HepG2 (cell line): ENCODE results near the gene RUFY2. TPM values are rescaled to one million over a fixed set of nuclear protein-coding genes. Genes with fewer than 3 reads are reported as not detected.

ENCODE experiments used
- AKAP8 ChIP-seq: sonication (generic); formaldehyde crosslinking; IDR thresholded peaks from 2 replicates; pipeline ENCODE4 v1.5.1; 2020; ENCODE audit warnings: mild to moderate bottlenecking, missing genetic modification reagents
- ATF7 ChIP-seq, 2 experiments: fragments of 450-650 bp in 1 of 2; sonication (generic) in 1 of 2; formaldehyde crosslinking in 1 of 2; IDR thresholded peaks; 2 replicates each; pipeline versions ENCODE4 v1.4.0 to v1.6.1; 2016 to 2020; ENCODE audit warnings: antibody characterized with exemption in 1 of 2, mild to moderate bottlenecking in 1 of 2, missing genetic modification reagents in 1 of 2
- BHLHE40 ChIP-seq: IDR thresholded peaks from 2 replicates; pipeline ENCODE4 v1.6.1; 2011; ENCODE audit warnings: low read length, improper control_type of control experiment
- CHD4 ChIP-seq: fragments of 200-600 bp; sonication (generic); IDR thresholded peaks from 2 replicates; pipeline ENCODE4 v1.7.0; 2017; ENCODE audit warnings: mild to moderate bottlenecking, low read length, borderline replicate concordance
- EEA1 ChIP-seq: sonication (generic); formaldehyde crosslinking; IDR thresholded peaks from 2 replicates; pipeline ENCODE4 v1.5.1; 2020; ENCODE audit warnings: mild to moderate bottlenecking, missing genetic modification reagents, borderline replicate concordance
- HMGA1 ChIP-seq: sonication (generic); formaldehyde crosslinking; conservative IDR thresholded peaks from 2 replicates; pipeline ENCODE4 v1.4.0; 2020; ENCODE audit warnings: missing genetic modification reagents
- KLF16 ChIP-seq, 2 experiments: sonication (generic) in 1 of 2; formaldehyde crosslinking in 1 of 2; IDR thresholded peaks; 2 replicates each; pipeline versions ENCODE4 v1.6.1 to v1.8.0; 2016 to 2023; ENCODE audit warnings: missing genetic modification reagents in 2 of 2, missing compliant biosample characterization in 1 of 2
- NFKBIZ ChIP-seq: IDR thresholded peaks from 2 replicates; pipeline ENCODE4 v1.6.1; 2018; ENCODE audit warnings: missing genetic modification reagents, missing compliant biosample characterization
- ZBTB1 ChIP-seq: sonication (generic); formaldehyde crosslinking; IDR thresholded peaks from 2 replicates; pipeline ENCODE4 v1.4.0; 2020; ENCODE audit warnings: missing genetic modification reagents, borderline replicate concordance
- ZFP82 ChIP-seq: sonication (generic); formaldehyde crosslinking; IDR thresholded peaks from 2 replicates; pipeline ENCODE4 v1.5.1; 2020; ENCODE audit warnings: mild to moderate bottlenecking, missing genetic modification reagents, borderline replicate concordance
- ZIK1 ChIP-seq: sonication (generic); formaldehyde crosslinking; IDR thresholded peaks from 2 replicates; pipeline ENCODE4 v1.5.0; 2020; ENCODE audit warnings: mild to moderate bottlenecking, low read depth, missing genetic modification reagents, borderline replicate concordance
- ZNF34 ChIP-seq: sonication (generic); formaldehyde crosslinking; IDR thresholded peaks from 2 replicates; pipeline ENCODE4 v1.4.0; 2020; ENCODE audit warnings: mild to moderate bottlenecking, missing genetic modification reagents, borderline replicate concordance
- ZNF772 ChIP-seq: sonication (generic); formaldehyde crosslinking; IDR thresholded peaks from 2 replicates; pipeline ENCODE4 v1.5.0; 2020; ENCODE audit warnings: mild to moderate bottlenecking, missing genetic modification reagents
- ZNF83 ChIP-seq: sonication (generic); formaldehyde crosslinking; IDR thresholded peaks from 2 replicates; pipeline ENCODE4 v1.4.0; 2020; ENCODE audit warnings: missing genetic modification reagents, mild to moderate bottlenecking, borderline replicate concordance
- polyA plus RNA-seq, 8 experiments: library from polyadenylated mRNA; depleted of rRNA in 3 of 8; stranded (reverse) in 7 of 8; unstranded in 1 of 8; fragments of >200 nt; fragmentation: Illumina TruSeq in 4 of 8; extraction: Trizol in 4 of 8; gene quantifications; 2 replicates each; pipeline versions ENCODE4 v1.2.1 to v1.2.3, GENCODE V29; 2011 to 2016; ENCODE audit warnings: low read depth in 4 of 8, missing spikeins in 1 of 8, mixed read lengths in 1 of 8; ENCODE audit not compliant: insufficient read depth in 1 of 8
- total RNA-seq, 5 experiments: library from RNA; depleted of rRNA; stranded (reverse); fragments of >200 nt; fragmentation: Illumina TruSeq; extraction: Trizol; gene quantifications; 2 replicates each; pipeline ENCODE4 v1.2.3, GENCODE V29; 2016; ENCODE audit warnings: low read depth in 1 of 5
- TF ChIP-seq, protein P1 (sequence below): sonication (generic); formaldehyde crosslinking; IDR thresholded peaks from 2 replicates; pipeline ENCODE4 v1.4.0; 2020; ENCODE audit warnings: missing genetic modification reagents
- TF ChIP-seq, protein P2 (sequence below): sonication (generic); formaldehyde crosslinking; IDR thresholded peaks from 2 replicates; pipeline ENCODE4 v1.5.0; 2020; ENCODE audit warnings: missing genetic modification reagents
- TF ChIP-seq, protein P3 (sequence below): sonication (generic); formaldehyde crosslinking; IDR thresholded peaks from 2 replicates; pipeline ENCODE4 v1.5.1; 2020; ENCODE audit warnings: mild to moderate bottlenecking, missing genetic modification reagents, borderline replicate concordance

Gene RUFY2
- total and polyA plus RNA-seq, 2 of the 13 experiments (the other 11 are each of a cell fraction or from before 2014, with no cell fraction given) = 10.1 to 16.1 TPM

- TF ChIP-seq NFKBIZ (CRISPR knock-in tag) (no peak), ZNF83 (no peak), HMGA1 (CRISPR knock-in tag) (no peak), BHLHE40 (no peak), ATF7 (IDR thresholded peaks at IDR 0.05) (no peak), ATF7 (CRISPR knock-in tag; IDR thresholded peaks at IDR 0.05) (no peak), ZFP82 (no peak), AKAP8 (peak; percentile 84), ZNF34 (CRISPR knock-in tag) (no peak; the same call in 1 of the 2 replicates), KLF16 (CRISPR knock-in tag; IDR thresholded peaks at IDR 0.05) (no peak), ZIK1 (peak; percentile 39; the same call in 1 of the 2 replicates), ZBTB1 (CRISPR knock-in tag) (no peak), CHD4 (no peak), ZNF772 (peak; percentile 35; the same call in 1 of the 2 replicates), EEA1 (peak; percentile 73; the same call in 1 of the 2 replicates)
- TF ChIP-seq, protein P1, sequence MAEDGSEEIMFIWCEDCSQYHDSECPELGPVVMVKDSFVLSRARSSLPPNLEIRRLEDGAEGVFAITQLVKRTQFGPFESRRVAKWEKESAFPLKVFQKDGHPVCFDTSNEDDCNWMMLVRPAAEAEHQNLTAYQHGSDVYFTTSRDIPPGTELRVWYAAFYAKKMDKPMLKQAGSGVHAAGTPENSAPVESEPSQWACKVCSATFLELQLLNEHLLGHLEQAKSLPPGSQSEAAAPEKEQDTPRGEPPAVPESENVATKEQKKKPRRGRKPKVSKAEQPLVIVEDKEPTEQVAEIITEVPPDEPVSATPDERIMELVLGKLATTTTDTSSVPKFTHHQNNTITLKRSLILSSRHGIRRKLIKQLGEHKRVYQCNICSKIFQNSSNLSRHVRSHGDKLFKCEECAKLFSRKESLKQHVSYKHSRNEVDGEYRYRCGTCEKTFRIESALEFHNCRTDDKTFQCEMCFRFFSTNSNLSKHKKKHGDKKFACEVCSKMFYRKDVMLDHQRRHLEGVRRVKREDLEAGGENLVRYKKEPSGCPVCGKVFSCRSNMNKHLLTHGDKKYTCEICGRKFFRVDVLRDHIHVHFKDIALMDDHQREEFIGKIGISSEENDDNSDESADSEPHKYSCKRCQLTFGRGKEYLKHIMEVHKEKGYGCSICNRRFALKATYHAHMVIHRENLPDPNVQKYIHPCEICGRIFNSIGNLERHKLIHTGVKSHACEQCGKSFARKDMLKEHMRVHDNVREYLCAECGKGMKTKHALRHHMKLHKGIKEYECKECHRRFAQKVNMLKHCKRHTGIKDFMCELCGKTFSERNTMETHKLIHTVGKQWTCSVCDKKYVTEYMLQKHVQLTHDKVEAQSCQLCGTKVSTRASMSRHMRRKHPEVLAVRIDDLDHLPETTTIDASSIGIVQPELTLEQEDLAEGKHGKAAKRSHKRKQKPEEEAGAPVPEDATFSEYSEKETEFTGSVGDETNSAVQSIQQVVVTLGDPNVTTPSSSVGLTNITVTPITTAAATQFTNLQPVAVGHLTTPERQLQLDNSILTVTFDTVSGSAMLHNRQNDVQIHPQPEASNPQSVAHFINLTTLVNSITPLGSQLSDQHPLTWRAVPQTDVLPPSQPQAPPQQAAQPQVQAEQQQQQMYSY = no peak
- TF ChIP-seq, protein P2, sequence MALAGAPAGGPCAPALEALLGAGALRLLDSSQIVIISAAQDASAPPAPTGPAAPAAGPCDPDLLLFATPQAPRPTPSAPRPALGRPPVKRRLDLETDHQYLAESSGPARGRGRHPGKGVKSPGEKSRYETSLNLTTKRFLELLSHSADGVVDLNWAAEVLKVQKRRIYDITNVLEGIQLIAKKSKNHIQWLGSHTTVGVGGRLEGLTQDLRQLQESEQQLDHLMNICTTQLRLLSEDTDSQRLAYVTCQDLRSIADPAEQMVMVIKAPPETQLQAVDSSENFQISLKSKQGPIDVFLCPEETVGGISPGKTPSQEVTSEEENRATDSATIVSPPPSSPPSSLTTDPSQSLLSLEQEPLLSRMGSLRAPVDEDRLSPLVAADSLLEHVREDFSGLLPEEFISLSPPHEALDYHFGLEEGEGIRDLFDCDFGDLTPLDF = no peak
- TF ChIP-seq, protein P3, sequence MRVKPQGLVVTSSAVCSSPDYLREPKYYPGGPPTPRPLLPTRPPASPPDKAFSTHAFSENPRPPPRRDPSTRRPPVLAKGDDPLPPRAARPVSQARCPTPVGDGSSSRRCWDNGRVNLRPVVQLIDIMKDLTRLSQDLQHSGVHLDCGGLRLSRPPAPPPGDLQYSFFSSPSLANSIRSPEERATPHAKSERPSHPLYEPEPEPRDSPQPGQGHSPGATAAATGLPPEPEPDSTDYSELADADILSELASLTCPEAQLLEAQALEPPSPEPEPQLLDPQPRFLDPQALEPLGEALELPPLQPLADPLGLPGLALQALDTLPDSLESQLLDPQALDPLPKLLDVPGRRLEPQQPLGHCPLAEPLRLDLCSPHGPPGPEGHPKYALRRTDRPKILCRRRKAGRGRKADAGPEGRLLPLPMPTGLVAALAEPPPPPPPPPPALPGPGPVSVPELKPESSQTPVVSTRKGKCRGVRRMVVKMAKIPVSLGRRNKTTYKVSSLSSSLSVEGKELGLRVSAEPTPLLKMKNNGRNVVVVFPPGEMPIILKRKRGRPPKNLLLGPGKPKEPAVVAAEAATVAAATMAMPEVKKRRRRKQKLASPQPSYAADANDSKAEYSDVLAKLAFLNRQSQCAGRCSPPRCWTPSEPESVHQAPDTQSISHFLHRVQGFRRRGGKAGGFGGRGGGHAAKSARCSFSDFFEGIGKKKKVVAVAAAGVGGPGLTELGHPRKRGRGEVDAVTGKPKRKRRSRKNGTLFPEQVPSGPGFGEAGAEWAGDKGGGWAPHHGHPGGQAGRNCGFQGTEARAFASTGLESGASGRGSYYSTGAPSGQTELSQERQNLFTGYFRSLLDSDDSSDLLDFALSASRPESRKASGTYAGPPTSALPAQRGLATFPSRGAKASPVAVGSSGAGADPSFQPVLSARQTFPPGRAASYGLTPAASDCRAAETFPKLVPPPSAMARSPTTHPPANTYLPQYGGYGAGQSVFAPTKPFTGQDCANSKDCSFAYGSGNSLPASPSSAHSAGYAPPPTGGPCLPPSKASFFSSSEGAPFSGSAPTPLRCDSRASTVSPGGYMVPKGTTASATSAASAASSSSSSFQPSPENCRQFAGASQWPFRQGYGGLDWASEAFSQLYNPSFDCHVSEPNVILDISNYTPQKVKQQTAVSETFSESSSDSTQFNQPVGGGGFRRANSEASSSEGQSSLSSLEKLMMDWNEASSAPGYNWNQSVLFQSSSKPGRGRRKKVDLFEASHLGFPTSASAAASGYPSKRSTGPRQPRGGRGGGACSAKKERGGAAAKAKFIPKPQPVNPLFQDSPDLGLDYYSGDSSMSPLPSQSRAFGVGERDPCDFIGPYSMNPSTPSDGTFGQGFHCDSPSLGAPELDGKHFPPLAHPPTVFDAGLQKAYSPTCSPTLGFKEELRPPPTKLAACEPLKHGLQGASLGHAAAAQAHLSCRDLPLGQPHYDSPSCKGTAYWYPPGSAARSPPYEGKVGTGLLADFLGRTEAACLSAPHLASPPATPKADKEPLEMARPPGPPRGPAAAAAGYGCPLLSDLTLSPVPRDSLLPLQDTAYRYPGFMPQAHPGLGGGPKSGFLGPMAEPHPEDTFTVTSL (CRISPR knock-in tag) = 0 out of 2 replicates have a peak, but pooled peaks have one; percentile 8
Observed at GRCh38 chr10:68406815-68407548, at the start of gene RUFY2 (continued).
